NCI-H146 treated with DMSO at 0.1 percent for 48 hours (cell line): ENCODE measurements around the gene FABP2.
A peak's percentile ranks its signal among the peaks of the same experiment; 100 is the strongest.
"Not testable (repeated sequence)": the region's sequence is repeated elsewhere in the genome, so short reads cannot be mapped to it uniquely, and the experiment has no call there.

Experiments
- DNase-seq: peaks from one replicate; lab custom pipeline; 2025; ENCODE audit not compliant: unreplicated experiment; lab: John Stamatoyannopoulos, UW

The FABP2 gene

DNA sequence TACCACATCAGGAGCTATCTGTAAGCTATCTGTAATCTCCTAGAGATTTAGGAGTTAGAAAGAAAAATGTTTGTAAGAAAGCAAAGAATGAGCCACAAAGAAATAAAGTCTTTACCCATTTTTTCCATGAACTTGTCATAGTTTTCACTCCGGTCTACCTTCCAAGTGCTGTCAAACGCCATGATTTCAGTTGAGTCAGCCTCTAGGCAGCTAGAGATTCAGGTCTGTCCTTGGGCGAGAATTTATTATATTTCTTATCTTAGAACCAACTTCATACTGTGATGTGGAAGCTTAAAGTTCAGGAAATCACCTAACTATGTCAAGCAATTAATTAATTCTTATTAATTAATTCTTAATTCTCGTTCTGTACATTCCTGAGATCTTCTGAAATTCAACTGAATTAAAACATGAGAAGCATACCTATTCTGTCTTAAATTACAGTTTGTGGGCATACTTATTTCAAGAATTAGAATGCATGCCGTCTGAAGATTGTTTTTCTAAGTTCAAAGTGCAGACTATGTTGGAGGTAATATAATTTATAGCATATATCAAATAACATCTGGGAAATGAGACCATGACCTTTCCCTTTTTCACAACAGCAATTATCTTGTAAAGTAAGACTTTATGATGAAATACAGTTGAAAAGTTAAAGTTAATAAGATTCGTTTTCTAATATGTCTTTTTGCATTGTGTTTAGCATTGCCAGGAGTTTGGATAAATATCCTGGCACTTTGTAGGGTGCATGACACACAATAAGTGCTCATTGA is at the start of gene FABP2:
FABP2 (minus strand) TSS at position 218 of the 767 bp plus-strand sequence; CDS start at position 182, 36 bp downstream.
- DNase-seq, result no peak

DNA sequence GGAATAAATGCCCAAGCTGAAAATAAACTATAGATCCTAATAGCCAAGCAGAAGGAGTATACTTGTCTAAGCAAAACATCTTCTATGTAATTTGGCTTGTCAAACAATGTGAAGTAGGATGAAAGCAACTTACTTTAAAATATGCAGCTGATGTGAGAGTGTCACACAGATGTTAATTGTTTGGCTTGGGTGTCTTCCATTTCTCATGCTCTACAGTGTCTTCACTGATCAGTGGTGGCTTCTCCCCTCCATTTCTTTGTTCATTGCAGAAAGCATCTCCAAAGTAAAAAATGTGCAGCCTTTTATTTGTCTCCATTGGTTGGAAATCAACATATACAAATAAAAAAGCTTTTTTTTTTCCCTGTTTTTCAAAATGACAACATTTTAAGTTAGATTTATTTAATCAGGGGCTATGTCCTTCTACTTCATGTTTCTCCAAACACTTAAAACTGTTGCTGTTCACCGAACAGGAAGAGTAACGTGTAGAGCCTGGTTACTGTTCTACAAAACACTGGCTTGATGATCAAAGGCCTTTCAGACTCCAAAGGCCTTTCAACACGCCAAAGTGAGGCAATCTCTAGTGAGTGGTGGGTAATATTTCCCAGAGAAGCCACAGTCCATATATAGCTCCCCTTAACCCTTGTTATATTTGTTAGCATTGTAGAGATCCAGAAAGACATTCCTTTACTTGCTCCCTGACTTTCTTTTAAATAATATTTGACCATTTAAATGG is 49.2 kb upstream of the FABP2 start:
- DNase-seq, result not testable (repeated sequence)

DNA sequence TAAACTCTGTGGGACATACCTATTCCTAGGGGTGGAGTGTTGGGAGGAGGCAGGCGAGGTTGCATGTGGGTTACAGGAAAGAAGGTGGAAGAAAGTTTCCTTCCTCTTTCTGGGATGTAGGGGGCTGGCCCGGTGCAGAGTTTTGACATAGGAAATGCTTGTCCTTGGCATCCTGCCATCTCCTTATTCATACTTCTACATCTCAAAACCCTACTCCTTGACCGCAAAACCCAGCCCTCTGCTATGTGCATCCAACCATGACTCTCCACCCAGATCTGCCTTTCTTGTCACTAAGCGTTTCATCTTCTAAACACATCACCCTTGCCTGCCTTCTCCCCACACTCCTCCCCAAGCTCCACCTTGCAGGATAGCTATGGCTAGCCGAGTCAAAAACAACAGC is 48.5 kb upstream of the FABP2 start:
- not testable (repeated sequence) for DNase-seq

DNA sequence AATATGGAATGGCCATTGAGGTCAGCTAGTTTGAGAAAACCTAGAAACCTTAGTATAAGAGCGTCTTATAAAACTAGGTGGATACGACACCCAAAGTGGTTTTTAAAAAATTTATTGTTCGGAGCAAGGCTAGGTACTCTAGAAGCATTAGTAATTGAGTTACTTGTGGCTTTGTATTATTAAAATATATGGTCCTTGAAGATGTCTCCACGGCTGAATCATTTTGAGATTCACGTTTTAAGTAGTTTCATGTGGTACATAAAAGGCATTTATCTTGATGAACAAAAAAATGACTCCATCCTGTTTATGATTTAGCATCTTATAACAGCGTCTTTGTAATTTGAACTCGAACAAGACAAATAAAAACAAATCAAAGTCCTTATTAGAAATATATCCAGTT is 44.9 kb upstream of the FABP2 start:
- DNase-seq, result not testable (repeated sequence)

DNA sequence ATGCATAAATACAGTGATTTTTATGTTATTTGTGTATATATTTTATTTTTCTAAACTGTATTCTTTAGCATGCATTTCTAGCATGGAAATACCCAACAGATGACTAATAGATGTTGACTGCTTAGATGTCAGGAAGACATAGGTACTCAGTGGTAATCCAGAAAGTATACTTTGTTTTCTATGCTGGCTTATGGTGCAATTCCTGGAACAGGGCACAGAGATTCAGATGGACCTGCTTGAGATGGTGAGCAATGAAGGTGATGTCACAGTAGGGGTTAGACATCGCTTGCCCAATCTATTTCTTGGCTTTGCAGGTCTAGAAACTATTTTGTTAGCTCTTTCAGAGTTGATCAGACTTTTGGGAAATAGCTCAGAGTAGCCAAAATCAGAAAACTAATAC is 42.3 kb upstream of the FABP2 start:
- DNase-seq, result not testable (repeated sequence)

DNA sequence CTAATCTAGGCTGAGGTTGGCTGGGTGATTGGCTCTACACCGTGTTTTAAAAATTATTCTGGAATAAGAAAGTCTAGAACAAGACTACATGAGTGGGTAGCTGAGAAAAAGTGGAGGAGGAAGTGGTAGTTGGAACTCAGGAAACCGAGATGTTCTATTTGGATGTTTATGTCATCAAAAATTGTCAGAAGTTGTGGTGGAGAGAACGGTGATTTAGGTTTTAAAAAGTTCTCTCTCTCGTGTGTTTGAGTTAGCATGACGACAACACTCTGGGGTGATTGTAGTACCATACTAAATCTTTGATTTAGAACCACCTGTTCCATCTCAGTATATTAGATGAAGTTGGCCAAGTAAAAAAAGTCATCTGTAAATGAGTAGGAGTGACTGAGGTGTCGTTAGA is 41.4 kb upstream of the FABP2 start:
- DNase-seq, result not testable (repeated sequence)

DNA sequence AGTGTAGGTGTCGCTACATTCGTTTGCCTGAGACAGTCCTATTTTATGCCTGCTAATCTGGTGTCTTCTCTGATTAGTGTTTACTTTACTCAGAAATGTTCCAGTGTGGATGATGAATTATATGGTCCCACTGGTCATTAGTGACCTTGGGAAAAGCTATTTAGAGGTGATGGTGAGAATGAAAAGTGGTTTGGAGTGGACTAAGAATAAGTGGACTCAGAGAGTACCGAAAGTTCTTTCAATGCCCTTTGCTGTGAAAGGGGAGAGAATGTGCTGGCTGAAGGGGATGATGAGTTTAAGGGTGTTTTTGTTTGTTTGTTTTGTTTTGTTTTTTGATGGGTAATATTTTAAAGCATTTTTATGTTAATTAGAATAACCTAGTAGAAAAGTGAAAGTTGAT is 40.5 kb upstream of the FABP2 start:
- DNase-seq, result not testable (repeated sequence)

DNA sequence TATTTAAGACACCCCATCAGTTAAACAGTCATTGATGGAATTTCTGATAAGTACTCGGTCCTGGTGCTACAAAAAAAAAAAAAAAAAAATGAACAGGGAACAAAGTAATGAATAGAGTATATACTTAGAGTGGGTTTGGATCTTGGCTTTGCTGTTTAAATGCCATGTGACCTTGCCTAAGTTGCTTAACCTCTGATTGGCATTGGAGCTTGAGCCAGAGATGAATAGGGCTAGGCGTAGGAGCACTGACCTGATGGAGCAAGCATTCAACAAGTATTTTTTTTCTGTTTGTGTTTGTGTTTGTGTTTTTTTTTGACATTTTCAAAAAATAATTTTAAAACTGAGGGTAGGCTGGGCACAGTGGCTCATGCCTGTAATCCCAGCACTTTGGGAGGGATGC is 37.9 kb upstream of the FABP2 start:
- not testable (repeated sequence) for DNase-seq

DNA sequence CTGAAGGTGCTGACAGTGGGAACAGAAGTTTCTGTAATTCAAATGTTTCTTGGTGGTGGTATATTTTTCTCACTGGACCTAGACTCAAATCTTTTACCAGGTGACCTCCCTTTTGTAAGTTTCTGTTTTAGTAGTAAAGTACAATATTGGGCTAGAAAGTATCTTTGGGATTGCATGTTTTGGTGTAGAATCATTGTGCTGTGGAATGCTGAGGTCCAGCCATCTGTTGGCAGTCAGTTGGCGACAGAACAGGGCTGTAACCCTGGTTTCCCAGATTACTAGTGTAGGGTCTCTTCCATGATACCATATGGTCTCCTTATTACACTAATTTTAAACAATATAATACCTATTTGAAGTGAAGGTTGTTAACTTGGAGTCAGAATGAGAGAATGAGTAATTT is 34.9 kb upstream of the FABP2 start:
- not testable (repeated sequence) for DNase-seq

DNA sequence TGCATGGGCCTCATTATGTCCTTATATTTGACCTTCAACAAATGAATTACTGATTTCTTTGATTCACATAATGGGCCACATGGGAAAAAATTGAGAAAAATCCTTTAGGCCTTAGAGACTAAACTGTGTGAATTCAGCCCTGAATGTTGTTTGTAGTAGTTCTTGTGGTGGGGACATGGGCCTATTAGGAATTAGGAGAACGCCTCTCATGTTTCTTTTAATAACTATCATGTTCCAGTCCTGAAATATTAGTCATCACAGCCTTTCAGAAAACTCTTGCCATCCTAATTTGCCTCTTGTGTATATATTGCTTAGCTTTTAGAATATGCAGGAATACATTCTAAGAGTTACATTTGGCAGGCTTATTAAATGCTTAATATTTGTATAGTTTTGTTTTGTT is 34.1 kb upstream of the FABP2 start:
- not testable (repeated sequence) for DNase-seq

DNA sequence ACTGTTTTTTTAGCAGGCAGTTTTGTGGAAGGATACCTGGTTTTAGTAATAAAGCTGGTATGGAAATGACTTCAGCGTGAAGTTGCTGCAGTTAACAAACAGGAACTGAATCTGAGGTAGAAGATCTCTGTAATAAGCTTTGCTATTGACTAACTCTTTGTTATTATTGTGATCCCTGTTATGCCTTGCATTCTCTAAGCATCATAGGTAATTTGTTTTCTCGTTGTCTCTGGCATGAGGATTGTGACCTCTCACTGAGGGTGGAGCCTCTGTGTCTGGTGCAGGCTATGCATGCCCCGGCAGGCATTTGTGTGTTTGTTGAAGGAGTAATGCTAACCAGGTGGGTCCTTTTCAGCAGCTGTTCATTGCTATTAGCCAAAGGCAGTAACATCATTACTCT is 31.4 kb upstream of the FABP2 start:
- peak; percentile 74 for DNase-seq

DNA sequence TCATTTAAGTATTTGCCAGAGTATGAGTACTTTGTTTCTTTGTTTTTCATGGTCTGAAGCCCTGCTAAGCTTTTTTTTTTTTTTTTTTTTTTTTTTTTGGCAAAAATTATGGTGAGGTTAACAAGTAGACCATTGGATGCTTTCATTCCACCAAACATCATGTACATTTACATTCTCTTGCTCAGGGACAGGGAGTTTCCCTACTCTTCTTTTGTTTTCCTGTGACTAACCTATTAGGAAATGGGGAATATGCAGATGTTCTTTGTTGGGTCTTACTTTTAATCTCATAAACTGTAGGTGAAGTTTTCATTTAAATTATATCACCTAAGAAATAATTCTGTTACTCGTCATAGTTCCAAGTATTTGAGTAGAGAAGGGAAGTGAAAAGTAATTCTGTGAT is 26.2 kb upstream of the FABP2 start:
- not testable (repeated sequence) for DNase-seq

DNA sequence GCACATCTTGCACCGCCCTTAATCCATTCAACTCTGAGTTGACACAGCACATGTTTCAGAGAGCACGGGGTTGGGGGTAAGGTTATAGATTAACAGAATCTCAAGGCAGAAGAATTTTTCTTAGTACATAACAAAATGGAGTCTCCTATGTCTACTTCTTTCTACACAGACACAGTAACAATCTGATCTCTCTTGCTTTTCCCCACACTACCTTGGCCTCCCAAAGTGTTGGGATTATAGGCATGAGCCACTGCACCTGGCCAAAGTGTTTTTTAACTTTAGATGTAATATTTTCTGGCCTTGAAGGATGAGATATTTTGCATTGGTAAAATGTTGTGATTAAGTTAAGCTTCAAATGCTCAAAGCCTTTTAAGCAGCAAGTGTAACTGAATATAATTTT is 21.4 kb upstream of the FABP2 start:
- not testable (repeated sequence) for DNase-seq

DNA sequence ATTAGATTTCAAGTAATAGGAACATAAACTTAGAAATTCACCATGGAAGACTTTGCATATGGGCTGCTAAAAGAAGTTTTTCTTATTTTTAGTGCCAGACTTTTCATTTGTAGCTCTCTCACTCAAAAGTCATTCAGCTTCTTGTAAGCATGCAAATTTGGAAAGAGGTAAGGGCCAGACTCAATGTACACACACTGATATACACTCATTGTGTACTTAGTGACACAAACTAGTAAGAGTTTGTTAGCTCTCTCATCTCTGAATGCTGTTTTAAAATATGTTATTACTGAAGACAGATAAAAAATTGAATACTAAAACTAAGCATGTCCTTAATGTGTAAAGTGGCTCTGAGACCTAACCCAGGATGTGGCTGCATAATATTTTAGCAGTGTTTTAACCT is 18.0 kb upstream of the FABP2 start:
- not testable (repeated sequence) for DNase-seq

DNA sequence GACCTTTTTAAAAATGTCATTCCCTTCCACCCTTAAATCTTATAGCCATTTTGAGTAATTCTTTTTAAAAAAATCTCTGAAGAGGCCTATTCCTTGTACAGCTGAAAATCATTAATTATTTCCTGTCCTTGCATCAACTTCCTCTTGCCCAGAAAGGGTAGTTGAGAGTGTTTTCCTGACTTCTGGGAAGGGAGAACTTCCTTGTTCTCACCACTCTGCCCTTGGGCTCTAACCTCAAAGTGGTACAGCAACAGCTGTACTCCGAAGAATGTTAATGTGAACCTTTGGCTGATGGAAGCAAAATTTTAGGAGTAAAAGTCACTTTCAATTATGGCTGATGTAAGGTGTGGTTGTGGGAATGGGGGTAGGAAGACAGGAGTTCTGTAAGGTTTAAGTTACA is 15.1 kb upstream of the FABP2 start:
- no peak for DNase-seq

DNA sequence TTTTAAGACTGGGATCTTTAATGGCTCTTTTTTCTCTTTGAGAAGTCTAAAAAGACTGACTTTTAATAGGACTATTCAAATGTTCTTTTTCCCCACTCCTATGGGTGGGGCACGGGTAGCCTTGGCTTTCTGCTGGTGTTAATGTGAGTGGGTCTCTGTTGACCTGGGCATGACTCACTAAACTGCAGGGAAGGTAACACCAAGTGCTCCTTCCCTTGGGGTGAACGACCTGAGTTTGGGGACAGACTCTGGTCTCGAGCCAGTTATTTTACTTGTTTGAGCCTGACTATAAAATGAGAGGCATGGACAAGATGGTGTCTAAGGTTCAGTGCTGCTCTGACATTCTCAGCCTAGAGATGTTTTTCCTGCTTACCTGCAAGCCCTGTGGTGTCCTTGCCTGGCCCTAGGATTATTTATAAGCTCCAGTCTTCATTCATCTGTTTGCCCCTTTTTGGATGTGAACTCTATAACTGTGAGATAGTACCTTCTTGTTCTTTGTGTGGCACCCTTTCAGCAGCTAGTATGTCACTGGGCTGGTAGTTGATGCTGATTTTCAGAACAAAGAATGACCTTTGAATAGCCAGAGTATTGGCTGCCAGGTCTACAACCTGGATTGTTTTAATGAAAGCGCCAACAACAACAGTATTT is 14.5 kb upstream of the FABP2 start:
- DNase-seq, result not testable (repeated sequence)

DNA sequence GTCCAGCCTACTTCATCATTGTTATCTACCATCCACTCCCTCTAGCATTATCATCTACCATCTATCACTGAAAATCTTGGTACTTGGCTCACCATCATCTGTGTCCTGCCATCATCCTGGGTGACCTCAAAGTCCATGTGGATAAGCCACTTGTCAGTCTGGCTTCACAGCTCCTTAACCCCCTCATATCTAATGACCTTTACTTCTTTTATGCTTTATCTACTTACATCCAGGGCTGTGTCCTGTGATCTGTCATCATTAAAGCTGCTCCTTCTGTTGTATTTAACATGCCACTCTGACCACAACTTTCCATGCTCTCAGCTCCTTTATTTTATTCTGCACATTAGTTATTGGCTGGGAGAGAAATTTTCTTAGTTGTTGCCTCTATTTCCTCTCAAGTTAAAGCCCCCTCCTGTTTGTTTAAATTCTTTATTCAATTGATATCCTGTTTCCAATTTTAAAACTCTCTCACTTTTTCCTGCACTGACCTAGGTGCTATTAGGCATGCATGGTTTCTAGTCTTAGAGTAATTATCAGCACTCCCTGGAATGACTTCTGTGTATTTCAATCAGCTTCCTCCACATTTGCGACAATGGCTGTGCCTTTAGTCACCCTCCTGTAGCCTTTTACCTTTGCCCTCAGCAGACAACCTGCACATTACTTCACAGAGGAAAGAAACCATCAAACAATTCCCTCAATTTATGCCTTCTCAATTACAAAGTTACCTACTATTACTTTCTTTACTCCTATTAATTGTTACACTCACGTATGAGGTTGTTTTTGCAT is 8.1 kb upstream of the FABP2 start:
- DNase-seq, result no peak

DNA sequence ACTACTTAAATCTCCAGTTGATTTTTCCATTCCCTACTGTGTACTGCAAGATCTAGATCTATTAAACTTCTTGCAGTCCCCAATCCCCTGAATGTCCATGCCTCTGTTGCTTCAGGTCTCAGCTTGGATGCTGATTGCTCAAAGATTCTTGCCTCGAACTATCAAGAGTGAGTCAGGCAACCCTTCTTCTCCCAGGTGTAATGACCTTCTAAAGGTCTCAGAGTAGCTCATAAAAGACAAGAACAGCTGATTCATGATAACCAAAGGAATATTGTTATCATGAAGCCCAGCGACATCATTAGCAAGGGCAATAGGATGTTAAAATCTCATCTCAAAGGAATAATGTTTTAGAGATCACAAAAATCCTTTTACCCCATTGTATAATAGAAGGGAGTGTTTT is 6.8 kb upstream of the FABP2 start:
- DNase-seq, result no peak

DNA sequence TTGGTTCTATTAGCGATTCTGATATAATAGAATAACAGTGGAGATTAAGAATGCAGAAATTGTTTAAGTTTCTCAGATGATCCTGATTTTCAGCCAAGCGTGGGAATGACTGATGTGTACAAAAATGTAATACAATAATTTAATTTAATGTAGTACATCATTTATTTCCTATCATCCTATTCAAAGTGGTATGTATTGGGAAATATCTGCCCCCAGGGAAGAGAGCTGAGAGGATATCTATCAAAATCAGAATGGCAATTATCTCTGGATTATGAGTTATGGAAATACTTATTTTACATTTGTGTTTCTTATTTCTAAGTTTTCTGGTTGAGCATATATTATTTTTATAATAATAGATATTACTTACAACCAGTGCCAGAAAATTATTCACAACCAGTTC is 3.9 kb downstream of the FABP2 start:
- DNase-seq, result no peak

DNA sequence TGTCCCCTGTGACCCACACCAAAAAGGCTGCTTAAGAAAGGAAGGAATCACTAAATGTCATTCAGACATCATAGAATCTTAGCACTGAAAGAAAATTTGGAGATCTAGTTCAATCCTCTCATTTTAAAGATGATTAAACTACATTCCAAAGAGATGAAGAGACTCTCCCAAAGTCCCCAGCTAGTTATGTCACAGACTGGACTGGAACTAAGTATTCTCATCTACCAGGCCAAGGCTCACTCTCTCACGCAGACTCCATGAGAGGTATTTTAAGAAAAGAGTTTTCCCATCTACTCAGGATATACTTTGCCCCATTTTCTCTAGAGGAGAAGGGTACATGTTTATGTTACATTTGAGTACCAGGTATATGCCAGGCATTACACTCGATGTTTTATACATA is 6.9 kb downstream of the FABP2 start:
- DNase-seq, result no peak

DNA sequence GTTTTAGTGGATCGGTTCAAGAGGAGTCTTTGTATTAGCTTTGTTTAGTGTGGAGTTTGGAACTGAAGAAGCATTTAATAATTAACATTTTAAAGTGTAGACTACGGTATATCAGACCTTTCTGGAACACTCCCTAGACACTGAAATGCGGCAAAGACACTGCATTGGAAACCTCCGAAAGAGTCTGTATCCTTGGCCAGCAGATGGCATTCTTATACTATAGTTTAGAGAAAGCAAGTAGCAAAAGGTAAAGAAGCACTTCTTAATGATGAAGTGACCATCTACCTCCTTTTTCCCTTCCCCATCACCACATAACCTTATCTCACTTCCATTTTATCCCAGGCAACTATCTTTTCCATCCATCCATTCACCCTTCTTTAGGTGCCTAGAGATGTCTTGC is 7.6 kb downstream of the FABP2 start:
- peak; percentile 63 for DNase-seq
